Stimulated activated CD4-positive, alpha-beta T cell treated with anti-CD3 and anti-CD28 coated beads, Interleukin-4, amount 100 ng/mL, for 48 hours (primary cell): ENCODE data around the gene SLC38A2.

Experiments used
- DNase-seq, 2 donors: peaks; one replicate each; pipeline ENCODE4 v3.0.0-alpha.2; 2020; ENCODE audit warnings: low read depth in 2 of 2

Gene SLC38A2

GRCh38 chr12:46395388-46395787 lies 22.8 kb upstream of the SLC38A2 start:
- DNase-seq = no peak

DNA sequence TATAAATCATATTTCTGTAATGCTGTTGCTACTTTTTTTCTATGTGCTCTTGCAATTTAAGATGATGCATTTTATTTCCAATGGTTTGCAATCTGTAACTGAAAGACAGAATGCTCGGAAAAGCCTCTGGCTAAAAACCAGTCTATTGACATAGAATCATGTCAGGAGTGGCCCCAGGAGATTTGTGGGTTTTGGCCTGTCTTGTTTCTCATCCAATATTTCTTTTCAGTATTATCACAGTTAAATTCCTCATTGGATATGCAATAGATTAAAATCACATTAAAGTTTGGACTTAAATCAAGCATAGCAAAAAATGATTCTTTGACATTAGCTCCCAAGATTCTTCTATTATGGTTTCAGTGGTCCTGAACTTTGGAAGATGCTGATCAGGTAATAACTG lies 19.1 kb upstream of the SLC38A2 start:
- no peak for DNase-seq

DNA sequence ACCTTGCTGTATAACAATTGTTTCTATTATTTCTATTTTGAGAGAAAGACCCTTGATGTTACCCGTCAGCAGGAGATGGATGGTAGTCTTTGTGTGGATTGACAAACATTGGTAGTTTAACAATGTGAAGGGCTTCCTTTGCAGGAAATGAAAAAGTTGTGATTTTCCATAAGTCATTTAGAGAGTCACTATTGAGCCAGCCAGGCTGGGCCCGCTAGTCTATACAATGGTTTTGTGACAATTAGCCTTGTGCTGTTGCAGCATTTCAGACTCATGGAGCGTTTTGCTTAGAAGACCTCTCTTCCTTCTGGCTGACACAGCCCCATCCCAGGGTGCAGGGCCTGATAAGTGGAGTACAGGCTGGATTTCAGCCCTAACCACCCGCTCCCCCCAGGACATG lies 18.3 kb upstream of the SLC38A2 start:
- no peak for DNase-seq

- DNase-seq = no peak
Observed at GRCh38 chr12:46390304-46390703, 17.7 kb upstream of the SLC38A2 start.

DNA sequence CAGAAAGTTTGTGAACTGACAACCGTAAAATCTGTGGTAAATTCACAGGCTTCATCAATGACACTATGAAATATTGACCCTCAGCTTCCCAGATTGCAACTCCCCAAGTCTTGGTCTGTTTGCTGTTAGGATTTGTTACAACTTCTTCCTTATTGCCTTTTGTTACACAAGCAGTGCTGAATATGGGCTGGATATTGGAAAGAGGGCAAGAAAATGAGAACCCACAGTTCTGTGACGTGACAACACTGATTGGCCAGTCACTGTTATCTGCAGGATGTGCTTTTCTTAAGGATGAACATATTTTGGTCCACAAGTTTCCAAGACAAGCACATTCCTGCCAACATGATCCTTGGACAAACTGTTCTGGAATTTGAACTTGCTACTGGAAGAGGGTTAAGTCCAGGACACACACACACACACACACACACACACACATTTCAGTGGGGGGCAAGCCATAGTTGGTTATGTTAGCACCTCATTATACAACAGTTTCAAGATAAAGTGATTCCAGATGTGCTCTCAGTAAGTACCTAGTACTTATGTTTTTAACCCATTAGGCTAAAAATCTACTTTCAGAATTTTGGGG lies 16.6 kb upstream of the SLC38A2 start:
- DNase-seq = no peak

- no peak for DNase-seq
Observed at GRCh38 chr12:46388427-46389021, 16.0 kb upstream of the SLC38A2 start.

GRCh38 chr12:46387670-46388069 lies 15.1 kb upstream of the SLC38A2 start:
- peak in 1 of 2 donors; percentile 14 for DNase-seq

- no peak for DNase-seq
Observed at GRCh38 chr12:46386877-46387629, 14.5 kb upstream of the SLC38A2 start.

GRCh38 chr12:46386360-46386867 lies 13.8 kb upstream of the SLC38A2 start:
- no peak for DNase-seq

DNA sequence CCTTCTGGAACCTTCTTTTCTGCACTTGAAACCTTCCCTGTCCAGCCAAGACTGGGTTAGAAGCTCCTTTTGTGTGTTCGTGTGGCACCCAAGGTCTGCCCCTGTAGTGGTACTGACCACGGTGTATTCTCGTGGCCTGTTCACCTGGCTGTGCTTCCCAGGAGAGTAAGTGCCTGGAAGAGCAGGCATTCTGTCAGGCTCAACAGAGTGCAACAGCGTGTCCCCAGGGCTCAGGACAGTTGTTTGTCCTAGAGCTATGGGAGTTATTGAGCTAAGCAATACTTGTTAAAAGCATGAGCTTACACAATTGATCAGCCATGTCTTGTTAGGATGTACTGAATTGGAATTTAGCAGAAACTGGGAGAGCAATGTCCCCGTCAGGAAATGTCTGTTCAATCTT lies 12.9 kb upstream of the SLC38A2 start:
- DNase-seq = no peak

- DNase-seq = no peak
Observed at GRCh38 chr12:46384451-46385309, 12.1 kb upstream of the SLC38A2 start.

GRCh38 chr12:46383654-46384450 lies 11.3 kb upstream of the SLC38A2 start:
- peak; percentile 55 to 61 for DNase-seq

GRCh38 chr12:46382964-46383653 lies 10.5 kb upstream of the SLC38A2 start:
- DNase-seq = peak; percentile 87 to 89

DNA sequence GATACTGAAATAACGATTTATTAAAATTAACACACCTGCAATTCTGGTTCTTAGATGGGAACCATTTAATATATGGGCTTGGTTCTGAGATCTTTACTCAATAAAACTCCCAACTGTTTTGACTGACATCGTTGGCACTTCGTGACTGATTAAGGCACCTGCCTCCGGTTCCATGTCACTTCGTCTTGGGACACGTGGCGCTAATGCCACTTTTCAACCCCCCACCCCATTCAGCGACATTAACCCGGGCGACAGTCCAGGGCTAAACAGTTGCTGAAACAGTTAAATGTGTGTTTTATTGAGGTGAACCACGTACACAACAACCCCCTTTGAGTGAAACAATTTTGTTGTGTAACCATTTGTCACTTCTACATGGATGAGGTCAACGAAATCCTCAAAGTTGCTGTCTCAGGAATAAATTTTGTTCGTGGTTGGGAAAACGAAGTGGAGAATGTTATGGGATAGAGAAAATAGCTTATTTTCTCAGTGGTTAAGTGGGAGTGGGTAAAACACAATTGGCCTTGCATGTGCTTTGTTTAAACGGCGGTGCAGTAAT lies 9.9 kb upstream of the SLC38A2 start:
- no peak for DNase-seq

DNA sequence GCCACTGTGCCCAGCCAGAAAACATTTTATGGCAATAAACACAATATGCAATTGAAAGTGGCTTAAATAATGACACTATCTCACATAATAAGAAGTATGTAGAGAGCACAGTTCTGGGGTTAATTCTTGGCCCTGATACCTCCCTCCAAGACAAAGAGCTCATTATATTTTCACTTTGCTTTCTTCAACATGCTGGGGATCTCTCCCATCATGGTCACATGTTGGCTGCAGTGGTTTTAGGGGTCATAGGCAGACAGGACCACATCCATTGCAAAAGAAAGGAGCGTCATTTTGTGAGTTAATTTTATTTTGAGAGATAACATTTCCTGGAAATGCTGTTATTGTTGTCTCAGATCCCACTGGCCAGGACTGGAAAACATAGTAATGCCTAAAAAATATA lies 8.3 kb upstream of the SLC38A2 start:
- DNase-seq = no peak

DNA sequence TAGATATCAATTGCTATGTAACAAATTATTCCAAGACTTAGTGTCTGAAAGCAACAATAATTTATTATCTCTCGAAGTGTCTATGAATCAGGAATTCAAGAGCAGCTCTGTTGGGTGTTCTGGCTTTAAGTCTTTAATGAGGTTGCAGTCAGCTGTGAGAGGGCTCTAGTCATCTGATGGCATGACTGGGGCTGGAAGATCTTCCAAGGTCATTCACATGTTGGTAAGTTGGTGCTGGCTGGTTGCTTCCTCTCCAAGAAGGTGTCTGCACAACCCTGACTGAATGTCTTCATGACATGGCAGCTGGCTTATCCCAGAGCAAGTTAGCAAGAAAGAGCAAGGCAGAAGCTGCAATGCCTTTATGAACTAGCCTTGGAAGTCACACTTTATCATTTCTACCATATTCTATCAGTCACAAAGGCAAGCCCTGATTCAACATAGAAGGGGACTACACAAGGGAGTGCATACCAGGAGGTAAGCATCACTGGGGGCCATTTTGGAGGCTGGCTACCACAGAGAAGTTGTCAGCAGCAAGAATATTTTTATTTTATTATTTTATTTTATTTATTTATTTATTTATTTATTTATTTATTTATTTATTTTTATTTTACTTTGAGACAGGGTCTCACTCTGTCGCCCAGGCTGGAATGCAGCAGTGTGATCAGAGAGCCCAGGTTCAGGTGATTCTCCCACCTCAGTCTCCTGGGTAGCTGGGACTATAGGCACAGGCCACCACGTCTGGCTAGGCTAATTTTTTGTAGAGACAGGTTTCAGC lies 7.6 kb upstream of the SLC38A2 start:
- DNase-seq = no peak

DNA sequence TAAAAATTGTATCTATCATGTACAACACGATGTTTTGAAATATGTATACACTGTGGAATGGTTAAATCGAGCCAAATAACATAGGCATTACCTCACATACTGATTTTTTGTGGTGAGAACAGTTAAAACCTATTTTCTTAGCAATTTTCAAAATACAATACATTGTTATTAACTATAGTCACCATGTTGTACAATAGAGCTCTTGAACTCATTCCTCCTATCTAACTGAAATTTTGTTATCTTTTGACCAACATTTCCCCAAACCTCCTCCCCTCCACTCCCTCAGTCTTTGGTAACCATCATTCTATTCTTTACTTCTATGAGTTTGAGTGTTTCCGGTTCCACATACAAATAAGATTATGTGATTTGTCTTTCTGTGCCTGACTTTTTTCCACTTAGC lies 6.8 kb upstream of the SLC38A2 start:
- DNase-seq = no peak

DNA sequence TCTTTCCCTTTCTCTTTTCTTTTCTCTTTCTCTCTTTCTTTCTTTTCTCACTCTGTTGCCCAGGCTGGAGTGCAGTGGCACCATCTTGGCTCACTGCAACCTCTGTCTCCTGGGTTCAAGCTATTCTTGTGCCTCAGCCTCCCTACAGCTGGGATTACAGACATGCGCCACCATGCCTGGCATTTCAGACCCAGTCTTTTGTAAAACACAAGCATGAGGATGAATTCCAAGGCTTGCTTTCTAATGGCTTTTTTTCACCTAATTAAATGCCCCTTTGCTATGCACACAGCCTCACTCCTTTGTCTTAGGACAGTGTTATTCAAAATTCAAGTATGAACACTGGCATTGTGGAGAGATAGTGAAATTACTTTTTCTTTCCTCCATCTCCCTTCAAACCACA lies 6.0 kb upstream of the SLC38A2 start:
- no peak for DNase-seq

GRCh38 chr12:46377678-46378077 lies 5.1 kb upstream of the SLC38A2 start:
- no peak for DNase-seq

DNA sequence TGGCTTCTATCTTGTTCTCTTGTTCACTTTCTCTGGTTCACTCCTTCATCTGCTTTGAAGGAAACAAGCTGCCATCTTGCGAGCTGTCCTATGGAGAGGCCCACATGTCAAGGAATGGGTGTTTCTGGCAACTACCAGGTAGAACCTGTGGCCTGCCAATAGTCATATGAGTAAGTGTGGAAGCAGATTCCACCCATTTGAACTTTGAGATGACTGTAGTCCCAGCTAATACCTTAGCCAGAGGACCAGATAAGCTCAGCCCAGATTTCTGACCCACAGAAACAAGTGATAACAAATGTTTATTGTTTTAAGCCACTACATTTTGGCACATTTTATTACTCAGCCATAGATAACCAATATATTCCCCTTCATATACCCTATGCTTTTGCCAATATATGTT lies 4.0 kb upstream of the SLC38A2 start:
- no peak for DNase-seq
